OCI-LY3 (cell line): ENCODE data around the gene CD6.

Experiments
- EZH2phosphoT487 ChIP-seq: fragments of 200-600 bp; shearing (Covaris generic); IDR thresholded peaks from 2 replicates; pipeline ENCODE4 v1.6.1; 2018; ENCODE audit warnings: antibody characterized with exemption, mixed run types, low read depth
- TF ChIP-seq, protein P1 (sequence below): fragments of 200-600, 300-600 bp; sonication (generic); IDR thresholded peaks from 2 replicates; pipeline ENCODE4 v1.5.1; 2014; ENCODE audit warnings: antibody characterized with exemption, low read length, low read depth

GRCh38 chr11:61056981-61057380 is 85.5 kb downstream of the CD6 start:
- TF ChIP-seq, protein P1, sequence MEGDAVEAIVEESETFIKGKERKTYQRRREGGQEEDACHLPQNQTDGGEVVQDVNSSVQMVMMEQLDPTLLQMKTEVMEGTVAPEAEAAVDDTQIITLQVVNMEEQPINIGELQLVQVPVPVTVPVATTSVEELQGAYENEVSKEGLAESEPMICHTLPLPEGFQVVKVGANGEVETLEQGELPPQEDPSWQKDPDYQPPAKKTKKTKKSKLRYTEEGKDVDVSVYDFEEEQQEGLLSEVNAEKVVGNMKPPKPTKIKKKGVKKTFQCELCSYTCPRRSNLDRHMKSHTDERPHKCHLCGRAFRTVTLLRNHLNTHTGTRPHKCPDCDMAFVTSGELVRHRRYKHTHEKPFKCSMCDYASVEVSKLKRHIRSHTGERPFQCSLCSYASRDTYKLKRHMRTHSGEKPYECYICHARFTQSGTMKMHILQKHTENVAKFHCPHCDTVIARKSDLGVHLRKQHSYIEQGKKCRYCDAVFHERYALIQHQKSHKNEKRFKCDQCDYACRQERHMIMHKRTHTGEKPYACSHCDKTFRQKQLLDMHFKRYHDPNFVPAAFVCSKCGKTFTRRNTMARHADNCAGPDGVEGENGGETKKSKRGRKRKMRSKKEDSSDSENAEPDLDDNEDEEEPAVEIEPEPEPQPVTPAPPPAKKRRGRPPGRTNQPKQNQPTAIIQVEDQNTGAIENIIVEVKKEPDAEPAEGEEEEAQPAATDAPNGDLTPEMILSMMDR: no peak
- TF ChIP-seq EZH2phosphoT487: no peak
